GM12878 (cell line): ENCODE results near the gene SMTNL2. TPM values are rescaled to one million over a fixed set of nuclear protein-coding genes. Genes with fewer than 3 reads are reported as not detected.

Source experiments
- ATAC-seq: fragments of 200-7000 bp; cut with Tn5 transposase; 3 replicates; pipeline ENCODE4 v1.9.1; 2020; ENCODE audit warnings: mild to moderate bottlenecking, moderate library complexity
- BruUV-seq: library from RNA; stranded (reverse); fragments of 400-500 nt; replicated peaks from 2 replicates; lab custom pipeline; 2021; lab: Mats Ljungman, UMichigan
- CTCF ChIA-PET: fragments of 300-600 bp; sonication (Branson Sonifier 250); formaldehyde crosslinking; extraction: SDS; loops from one replicate; lab custom pipeline; 2021; ENCODE audit warnings: inconsistent platforms; lab: Yijun Ruan, JAX
- POLR2A ChIA-PET: fragments of 350-600 bp; formaldehyde crosslinking; extraction: SDS; loops from one replicate; lab custom pipeline; 2021; ENCODE audit warnings: inconsistent platforms; lab: Charles Lee
- RAD21 ChIA-PET: fragments of 300-600 bp; sonication (Branson Sonifier 250); formaldehyde crosslinking; loops from one replicate; lab custom pipeline; 2023; ENCODE audit warnings: antibody characterized with exemption; ENCODE audit not compliant: unreplicated experiment; lab: Charles Lee
- SMC1A ChIA-PET: fragments of 300-600 bp; sonication (Branson Sonifier 250); formaldehyde crosslinking; loops from one replicate; lab custom pipeline; 2023; ENCODE audit not compliant: unreplicated experiment, uncharacterized antibody; lab: Charles Lee
- DNase-seq: peaks from one replicate; pipeline ENCODE4 v3.0.0-alpha.2; 2011; ENCODE audit warnings: low read depth, low spot score
- FAIRE-seq: peaks from 3 replicates; lab custom pipeline; 2011; peaks lifted over from hg19 to GRCh38; lab: Jason Lieb, UNC
- H2AFZ ChIP-seq: 2 replicates; pipeline ENCODE4 v1.6.0; 2011; ENCODE audit warnings: low read depth, low read length, control low read depth; ENCODE audit not compliant: control insufficient read depth
- H3K27ac ChIP-seq: 2 replicates; pipeline ENCODE4 v1.5.1; 2011; ENCODE audit warnings: control low read depth; ENCODE audit not compliant: control insufficient read depth, insufficient read depth
- H3K27me3 ChIP-seq, 2 experiments: replicated peaks in 1 of 2; 2 replicates each; pipeline versions ENCODE4 v1.6.0 to v1.6.1; 2011; ENCODE audit warnings: low read length in 1 of 2; ENCODE audit not compliant: control insufficient read depth in 2 of 2, insufficient read depth in 2 of 2
- H3K36me3 ChIP-seq, 2 experiments: 2 replicates each; pipeline ENCODE4 v1.5.1; 2011; ENCODE audit warnings: low read length in 1 of 2; ENCODE audit not compliant: control insufficient read depth in 2 of 2, insufficient read depth in 2 of 2
- H3K4me1 ChIP-seq: 2 replicates; pipeline ENCODE4 v1.6.1; 2011; ENCODE audit warnings: mild to moderate bottlenecking, low read length, moderate library complexity, mixed read lengths; ENCODE audit not compliant: control insufficient read depth, insufficient read depth
- H3K4me2 ChIP-seq: 2 replicates; pipeline ENCODE4 v1.6.0; 2011; ENCODE audit warnings: control low read depth; ENCODE audit not compliant: control insufficient read depth, insufficient read depth
- H3K4me3 ChIP-seq: fragments of 200-600 bp; sonication (generic); 2 replicates; pipeline ENCODE4 v1.5.1; 2016
- H3K79me2 ChIP-seq: 2 replicates; pipeline ENCODE4 v1.6.0; 2011; ENCODE audit warnings: low read length; ENCODE audit not compliant: control insufficient read depth, insufficient read depth
- H3K9ac ChIP-seq: 2 replicates; pipeline ENCODE4 v1.8.0; 2011; ENCODE audit warnings: low read length, control low read depth, mixed read lengths; ENCODE audit not compliant: control insufficient read depth, insufficient read depth
- H3K9me3 ChIP-seq: replicated peaks from 3 replicates; pipeline ENCODE4 v1.5.1; 2011; ENCODE audit warnings: mild to moderate bottlenecking, low read length; ENCODE audit not compliant: control insufficient read depth, insufficient read depth
- H4K20me1 ChIP-seq: 2 replicates; pipeline ENCODE4 v1.6.0; 2011; ENCODE audit not compliant: control insufficient read depth, insufficient read depth
- CREB1 ChIP-seq: IDR thresholded peaks from 2 replicates; pipeline ENCODE4 v1.6.1; 2012; ENCODE audit warnings: low read depth, mild to moderate bottlenecking, inconsistent platforms
- CTCF ChIP-seq, 3 experiments: IDR thresholded peaks in 2 of 3; conservative IDR thresholded peaks in 1 of 3; 2 replicates each; pipeline ENCODE4 v1.5.1; 2011; ENCODE audit warnings: low read depth in 3 of 3, low read length in 3 of 3, mild to moderate bottlenecking in 3 of 3, control low read depth in 2 of 3, moderate library complexity in 2 of 3, inconsistent platforms in 1 of 3, mixed read lengths in 1 of 3; ENCODE audit not compliant: control insufficient read depth in 2 of 3, insufficient read depth in 1 of 3; ENCODE audit errors: extremely low read depth in 1 of 3
- HCFC1 ChIP-seq: fragments of 150-350 bp; IDR thresholded peaks from 2 replicates; pipeline ENCODE4 v1.6.1; 2014; ENCODE audit warnings: low read length
- MEF2B ChIP-seq: fragments of 450-650 bp; IDR thresholded peaks from 2 replicates; pipeline ENCODE4 v1.6.1; 2018; ENCODE audit warnings: mild to moderate bottlenecking, moderate library complexity; ENCODE audit not compliant: partially characterized antibody, poor library complexity, severe bottlenecking
- MTA3 ChIP-seq: IDR thresholded peaks from 2 replicates; pipeline ENCODE4 v1.6.1; 2012; ENCODE audit warnings: low read length, inconsistent platforms, borderline replicate concordance
- RAD51 ChIP-seq: fragments of 450-650 bp; IDR thresholded peaks from 2 replicates; pipeline ENCODE4 v1.6.1; 2016; ENCODE audit warnings: moderate library complexity, mild to moderate bottlenecking, inconsistent platforms
- USF2 ChIP-seq: IDR thresholded peaks from 2 replicates; pipeline ENCODE4 v1.6.1; 2011; ENCODE audit warnings: low read depth, low read length, improper control_type of control experiment, borderline replicate concordance
- ZZZ3 ChIP-seq: IDR thresholded peaks from 2 replicates; pipeline ENCODE4 v1.6.1; 2011; ENCODE audit warnings: low read depth; ENCODE audit not compliant: control insufficient read depth, insufficient read length
- WGBS: methylation state at CpG from one replicate; pipeline ENCODE4 v1.1.6; 2016; ENCODE audit warnings: low lambda C conversion rate; ENCODE audit not compliant: insufficient replicate concordance, insufficient coverage; ENCODE audit errors: missing lambda C conversion rate; 5-methylcytosine and 5-hydroxymethylcytosine counted together
- in situ Hi-C: fragments of 300-500 bp; cut with MboI; formaldehyde crosslinking; loops from 9 replicates; pipeline ENCODE4 v1.14.3; 2018; ENCODE audit warnings: mixed read lengths
- intact Hi-C: fragments of 100-400 bp; cut with micrococcal nuclease; formaldehyde crosslinking; loops from one replicate; pipeline ENCODE4 v1.14.2; 2022; ENCODE audit not compliant: unreplicated experiment
- polyA plus RNA-seq, 11 experiments: library from polyadenylated mRNA; depleted of rRNA in 4 of 11; unstranded in 6 of 11; stranded (reverse) in 5 of 11; fragments of >200 nt; fragmentation: Nextera tagmentation in 4 of 11; fragmentation: Illumina TruSeq in 1 of 11; extraction: Ambion mirVana in 4 of 11; extraction: Trizol in 1 of 11; gene quantifications; 1 replicate in 1 of 11; 2 replicates in 10 of 11; pipeline versions ENCODE4 v1.2.1 to v1.2.3, GENCODE V29; 2011 to 2016; ENCODE audit warnings: inconsistent platforms in 2 of 11, missing spikeins in 2 of 11, low read depth in 1 of 11
- total RNA-seq, 4 experiments: library from RNA; depleted of rRNA in 3 of 4; stranded (reverse); fragments of >200 nt in 3 of 4; fragmentation: Illumina TruSeq in 1 of 4; extraction: Trizol in 1 of 4; gene quantifications; 2 replicates each; pipeline versions ENCODE4 v1.2.1 to v1.2.3, GENCODE V29; 2013 to 2021

The SMTNL2 gene
- total and polyA plus RNA-seq, 10 of the 15 experiments (the other 5 are each of a cell fraction or from before 2014, with no cell fraction given) = not detected

- intact Hi-C loops (no loop called here), in situ Hi-C loops (no loop called here)
- no peak overlapping the region for H3K4me2 ChIP-seq
- H3K4me3 ChIP-seq = no peak overlapping the region
- DNase-seq = no peak
- ChIA-PET POLR2A (no interaction called here), SMC1A (no interaction called here), CTCF (interaction anchor here (1.0 kb wide), 1 partner anchor 8 kb away, joined by 3 read pairs; no protein-coding TSS in a partner anchor), RAD21 (no interaction called here)
- WGBS = 26% methylated on average over 4 of the region's 4 CpGs
- H3K4me1 ChIP-seq = peaks cover 6% of the 10 kb centered on the region; the same call in 1 of the 2 replicates
- no peaks in the 10 kb centered on the region for H4K20me1 ChIP-seq
- BruUV-seq = no TSS peak
- H3K27ac ChIP-seq = no peak overlapping the region
- FAIRE-seq = no peak
- H3K9me3 ChIP-seq = no peaks in the 10 kb centered on the region
- H3K27me3 ChIP-seq = no peaks in the 10 kb centered on the region; a peak in 1 of 4 replicates
- no peaks in the 10 kb centered on the region for H3K36me3 ChIP-seq
- H2AFZ ChIP-seq = no peak overlapping the region
- ATAC-seq = no peak
- TF ChIP-seq MEF2B = no peak
- no peak for TF ChIP-seq CREB1
- TF ChIP-seq MTA3 = no peak
- no peak for TF ChIP-seq CTCF (IDR thresholded peaks at IDR 0.05 in 2 of 3, conservative IDR thresholded peaks at IDR 0.05 in 1 of 3; ENCODE audit: control insufficient read depth in 2 of 3, extremely low read depth in 1 of 3, insufficient read depth in 1 of 3, low read depth in 3 of 3, low read length in 3 of 3)
- no peak for TF ChIP-seq HCFC1
- no peak for TF ChIP-seq RAD51
- no peak for TF ChIP-seq ZZZ3
- no peak for TF ChIP-seq USF2
- no peak overlapping the region for H3K9ac ChIP-seq
- H3K79me2 ChIP-seq = no peaks in the 10 kb centered on the region
Observed at GRCh38 chr17:4573115-4573514, 11.2 kb upstream of the SMTNL2 start.
